COLO668 (cell line): Measurements from ENCODE around the gene KIF21A.

Experiments used
- DNase-seq: peaks from one replicate; lab custom pipeline; 2025; ENCODE audit not compliant: unreplicated experiment; lab: John Stamatoyannopoulos, UW

Gene KIF21A

GRCh38 chr12:39392154-39392925, 50.6 kb downstream of the KIF21A start:
- no peak for DNase-seq

DNA sequence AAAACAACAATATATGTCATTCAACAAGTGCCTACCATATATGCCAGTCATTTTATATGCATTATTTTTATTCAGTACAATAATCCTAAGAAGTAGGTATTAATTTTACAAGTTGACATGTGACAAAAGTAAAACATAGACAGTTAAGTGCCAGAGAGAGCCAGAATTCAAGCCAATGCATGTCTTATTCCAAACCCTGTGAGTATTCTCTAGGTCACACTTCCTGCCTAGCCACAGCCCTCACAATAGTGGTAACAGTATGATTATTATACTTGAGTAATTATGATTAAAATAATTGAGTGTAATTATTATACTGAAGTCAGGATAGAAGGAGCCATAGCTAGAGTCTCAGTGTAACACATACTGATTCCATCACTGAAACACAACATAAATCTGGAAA, 52.2 kb downstream of the KIF21A start:
- no peak for DNase-seq

DNA sequence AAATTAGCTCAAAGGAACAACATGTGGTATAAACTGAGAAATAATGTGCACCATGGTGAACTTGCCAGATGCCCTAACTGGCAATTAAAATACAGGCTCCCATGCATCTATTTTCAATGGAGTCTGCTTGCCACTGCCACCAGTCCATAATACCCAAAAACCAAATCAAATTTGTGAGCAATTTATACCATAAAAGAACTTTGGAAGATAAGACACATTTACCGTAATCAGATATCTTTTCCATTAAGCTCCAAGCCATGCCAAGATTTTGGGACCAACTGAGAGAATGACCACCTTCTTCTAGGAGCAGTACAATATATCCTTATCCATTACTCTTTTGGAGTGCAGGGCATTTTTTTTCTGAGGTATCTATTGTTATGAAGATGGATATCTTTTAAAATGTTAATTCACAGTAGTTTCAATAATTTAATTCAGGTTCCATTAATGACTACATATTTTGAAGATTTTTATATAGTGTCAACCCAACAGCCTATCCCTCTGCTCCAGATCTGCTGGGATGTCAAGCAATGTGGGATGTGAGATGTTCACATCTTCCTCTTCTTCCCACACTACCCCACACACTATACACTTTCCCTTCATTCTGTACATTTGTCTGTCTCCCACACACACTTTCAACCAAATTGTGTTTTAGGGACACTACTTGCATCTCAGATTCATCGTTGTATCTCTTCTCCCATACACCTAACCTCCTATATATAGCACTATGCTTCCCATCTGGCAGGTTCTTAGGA, 53.3 kb downstream of the KIF21A start:
- DNase-seq, result no peak

DNA sequence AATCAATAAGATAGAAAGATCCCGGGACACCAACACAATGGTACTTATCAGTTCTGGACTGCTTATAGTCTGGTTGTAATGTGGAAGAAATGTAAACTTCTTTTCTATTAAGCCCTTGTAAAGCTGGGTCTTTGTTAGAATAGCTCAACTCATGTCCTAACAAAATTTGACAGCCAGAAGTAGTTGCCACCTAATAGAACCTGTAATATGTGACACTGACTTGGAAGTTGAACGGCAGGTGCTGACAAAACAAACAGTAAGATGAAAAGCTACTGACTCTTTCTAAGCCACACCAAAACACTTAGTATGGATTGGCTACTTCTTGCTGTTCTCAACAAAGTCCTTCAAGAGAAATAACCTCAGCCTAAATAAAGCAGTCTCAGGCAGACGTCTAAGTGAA, 56.6 kb downstream of the KIF21A start:
- no peak for DNase-seq

- no peak for DNase-seq
These were observed 59.8 kb downstream of the KIF21A start for GRCh38 chr12:39383114-39383513.

GRCh38 chr12:39380090-39380489, 62.8 kb downstream of the KIF21A start:
- no peak for DNase-seq

DNA sequence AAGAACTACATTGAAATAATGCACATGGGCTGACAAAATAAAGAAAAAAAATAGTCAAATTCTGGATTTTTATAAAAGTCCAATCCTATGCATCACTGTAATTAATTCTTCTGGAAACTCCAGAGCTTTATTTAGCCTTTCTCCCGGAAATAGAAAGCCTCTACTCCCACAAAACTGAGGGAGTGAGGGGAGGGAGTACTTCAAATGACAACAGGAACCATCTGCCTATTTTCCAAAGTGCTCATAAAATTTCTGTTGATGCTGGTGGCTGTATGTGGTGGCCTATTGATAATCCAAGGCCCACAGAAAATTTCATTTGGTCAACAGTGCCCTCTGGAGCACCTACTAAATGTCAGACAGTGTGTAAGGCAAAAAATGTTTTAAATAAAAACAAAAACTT, 64.6 kb downstream of the KIF21A start:
- DNase-seq, result no peak

DNA sequence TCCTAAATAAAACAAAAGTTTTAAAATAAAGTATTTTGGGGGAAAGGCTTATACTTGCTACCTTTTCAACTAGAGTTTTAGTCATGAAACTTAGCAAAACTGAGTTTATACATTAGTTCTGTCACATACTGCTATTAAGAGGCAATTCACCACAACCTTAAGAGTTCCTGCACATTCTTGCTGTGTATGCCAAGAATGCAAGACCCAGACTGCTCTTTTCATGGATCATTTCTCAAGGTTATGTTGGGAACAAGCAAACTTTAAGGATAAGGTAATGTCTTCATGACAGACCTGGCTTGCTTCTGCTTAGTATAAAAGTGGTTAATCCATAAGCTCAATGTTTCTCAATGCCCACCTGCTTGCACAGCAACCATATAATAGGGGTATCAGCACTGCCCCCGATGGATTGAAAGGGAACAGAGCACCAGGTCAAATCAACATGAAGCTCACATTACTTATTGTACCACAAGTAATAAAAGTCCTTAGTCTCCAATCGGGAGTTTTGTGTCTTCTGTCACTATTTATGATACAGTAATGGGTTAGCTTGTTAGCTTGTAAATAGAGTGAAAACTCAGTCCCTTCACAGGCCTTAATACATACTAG, 67.6 kb downstream of the KIF21A start:
- no peak for DNase-seq

GRCh38 chr12:39372929-39373328, 70.0 kb downstream of the KIF21A start:
- DNase-seq, result no peak

DNA sequence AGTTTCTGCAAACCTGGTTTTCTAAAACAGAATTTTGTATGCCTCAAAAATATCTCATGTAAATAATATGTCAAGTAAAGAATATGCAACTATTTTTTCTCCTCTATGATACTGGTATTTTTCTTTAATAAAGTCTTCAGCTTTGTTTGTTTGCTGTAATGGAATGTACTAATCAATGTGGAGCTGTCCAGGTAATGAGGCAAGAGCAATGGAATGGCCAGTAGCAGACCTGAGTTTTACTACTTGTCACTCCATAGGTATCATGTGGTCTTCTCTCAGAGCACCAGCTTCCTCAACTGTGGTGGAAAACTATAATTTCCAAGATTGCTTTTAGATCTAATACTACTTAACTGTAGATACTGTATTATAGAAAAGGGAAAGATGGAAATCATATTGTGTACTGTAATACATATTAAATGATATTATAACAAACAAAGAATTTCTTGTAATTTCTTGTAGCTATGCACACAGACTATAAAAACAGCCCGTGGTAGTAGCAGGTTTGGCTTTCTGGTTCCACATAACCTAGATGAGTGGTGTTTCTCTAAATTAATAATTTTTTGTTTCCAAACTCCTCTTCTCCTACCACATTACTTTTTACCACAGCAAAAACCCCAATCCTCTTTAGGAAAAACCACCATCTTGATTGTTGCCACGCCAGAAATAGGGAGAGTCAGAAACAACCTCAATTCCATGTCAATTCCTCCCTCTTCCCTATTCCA, 70.6 kb downstream of the KIF21A start:
- DNase-seq, result no peak

DNA sequence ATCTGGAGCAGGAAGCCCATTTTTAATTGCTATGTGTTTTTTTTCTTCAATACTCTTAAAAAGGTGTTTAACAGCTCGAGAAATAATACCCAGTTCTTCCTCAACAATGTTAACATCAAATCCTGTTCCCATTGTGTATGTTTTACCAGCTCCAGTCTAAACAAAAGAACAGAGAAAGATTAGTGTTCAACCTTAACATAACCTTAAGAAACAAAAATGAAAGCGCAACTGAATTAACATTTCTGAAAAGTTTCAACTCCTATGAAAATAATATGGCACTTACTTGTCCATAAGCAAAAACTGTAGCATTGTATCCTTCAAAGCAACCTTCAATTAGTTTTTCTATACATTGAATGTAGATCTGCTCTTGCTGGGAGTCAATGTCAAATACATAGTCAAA, 73.2 kb downstream of the KIF21A start:
- no peak for DNase-seq

- DNase-seq, result no peak
These were observed 74.0 kb downstream of the KIF21A start for GRCh38 chr12:39368891-39369290.

DNA sequence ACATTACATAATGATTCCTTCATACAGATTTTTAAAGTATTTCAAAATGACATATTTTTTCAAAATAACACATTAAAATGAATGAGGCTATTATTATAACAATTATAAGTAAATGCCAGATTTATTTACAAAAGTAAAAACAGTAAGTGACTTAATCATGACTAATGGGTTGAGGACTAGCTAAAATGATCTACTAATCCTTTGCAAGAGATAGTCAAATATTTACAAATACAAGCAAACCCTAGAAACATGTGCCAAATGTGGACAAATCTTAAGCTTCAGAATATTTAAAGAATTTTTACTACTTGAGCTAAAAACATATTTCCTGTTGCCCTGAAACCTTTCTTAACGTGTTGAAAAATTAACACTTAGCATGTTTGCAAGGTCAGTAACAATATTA, 74.8 kb downstream of the KIF21A start:
- no peak for DNase-seq

GRCh38 chr12:39367494-39367893, 75.4 kb downstream of the KIF21A start:
- DNase-seq, result no peak

GRCh38 chr12:39365364-39366001, 77.4 kb downstream of the KIF21A start:
- DNase-seq, result no peak

- no peak for DNase-seq
These were observed 78.7 kb downstream of the KIF21A start for GRCh38 chr12:39364196-39364595.

DNA sequence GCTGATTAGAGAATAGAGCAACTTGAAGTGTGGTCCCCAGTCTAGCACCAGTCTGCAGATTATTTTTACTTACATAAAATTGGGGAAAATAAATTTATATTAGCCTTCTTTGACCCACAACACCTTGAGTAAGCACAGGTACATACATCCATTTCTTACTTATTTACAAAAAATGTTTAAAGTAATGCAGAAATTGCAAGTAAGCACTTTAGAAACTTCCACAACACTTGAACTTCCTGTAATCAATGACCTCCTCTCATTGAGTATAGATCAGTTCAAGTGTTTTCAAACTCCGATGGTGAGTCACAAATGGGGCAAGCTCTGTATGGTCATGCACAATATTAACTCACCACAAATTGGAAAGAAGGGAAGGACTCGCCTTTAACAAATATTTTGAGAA, 83.3 kb downstream of the KIF21A start:
- DNase-seq, result no peak

DNA sequence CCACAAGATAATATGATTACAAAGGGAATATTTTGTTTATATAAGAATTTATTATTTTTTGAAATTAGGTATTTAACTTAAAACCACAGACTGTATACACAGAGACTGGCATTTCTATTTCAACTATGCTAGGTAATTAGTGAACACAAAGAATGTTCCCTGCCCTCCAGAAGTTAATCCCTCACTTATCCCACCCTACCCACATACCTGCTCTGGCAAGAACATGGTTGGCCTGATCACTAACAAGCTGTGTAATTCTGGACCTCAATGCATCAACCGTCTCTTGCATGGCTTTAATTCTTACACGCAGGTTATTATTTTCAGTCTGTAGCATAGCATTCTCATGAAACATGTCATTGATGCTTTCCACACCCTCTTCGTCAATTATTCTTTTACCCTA, 85.9 kb downstream of the KIF21A start:
- no peak for DNase-seq

- no peak for DNase-seq
These were observed 87.1 kb downstream of the KIF21A start for GRCh38 chr12:39355841-39356240.

- no peak for DNase-seq
These were observed 88.0 kb downstream of the KIF21A start for GRCh38 chr12:39354955-39355354.

GRCh38 chr12:39352471-39353017, 90.4 kb downstream of the KIF21A start:
- DNase-seq, result no peak
